ENCODE results near the gene PARPBP. TPM values are rescaled to one million over a fixed set of nuclear protein-coding genes. Genes with fewer than 3 reads are reported as not detected.
"Not testable (repeated sequence)": the region's sequence is repeated elsewhere in the genome, so short reads cannot be mapped to it uniquely, and the experiment has no call there.

Gene PARPBP
- total RNA-seq (5.2 and 6.6 TPM in 2 replicates), polyA plus RNA-seq (1.2 and 1.7 TPM in 2 replicates), polyA minus RNA-seq (0.60 and 1.2 TPM in 2 replicates)
- 3.6 TPM for total RNA-seq (2013)

DNA sequence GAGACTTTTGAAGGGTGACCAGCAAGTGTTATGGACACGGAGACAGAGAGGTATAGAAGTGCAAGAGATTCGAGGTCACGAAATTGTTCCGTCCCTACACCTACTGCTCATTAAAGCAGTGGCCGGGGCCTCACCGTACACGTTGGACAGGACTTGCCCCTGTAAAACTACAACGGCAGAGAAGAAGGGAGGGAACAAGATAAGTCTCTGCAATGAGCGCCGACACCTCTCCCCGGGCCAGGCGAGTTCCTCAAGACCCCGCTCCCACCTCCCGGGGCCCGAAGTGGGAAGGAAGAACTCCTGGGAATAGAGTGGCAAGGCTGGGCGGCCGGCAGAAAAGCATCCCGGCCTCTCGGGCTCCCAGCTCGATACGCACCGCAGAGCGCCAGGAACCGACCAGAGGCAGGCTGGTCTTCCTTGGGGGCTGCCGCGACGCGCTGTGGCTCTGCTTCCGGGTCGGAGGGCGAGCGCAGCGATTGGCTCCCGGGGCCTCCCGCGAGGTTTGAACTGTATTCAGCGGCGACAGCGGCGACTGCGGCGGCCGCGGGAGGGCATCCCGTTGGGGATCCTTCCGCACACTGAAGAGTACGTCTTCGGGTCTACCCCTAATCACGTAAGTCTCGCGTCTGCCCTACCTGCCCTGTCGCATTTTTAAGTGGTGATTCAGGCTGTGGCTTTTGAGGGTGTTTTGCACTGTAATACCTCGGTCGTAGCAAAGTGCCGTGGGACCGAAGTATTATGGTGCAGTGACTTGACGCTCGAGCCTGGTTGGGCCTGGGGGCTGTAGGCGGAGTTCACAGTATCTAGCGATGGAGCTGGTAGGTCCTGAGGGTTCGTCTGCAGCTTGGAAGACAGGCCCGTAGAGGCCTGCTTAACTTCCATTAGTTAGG is at the start of gene PARPBP, which contains the start of gene NUP37:
Gene PARPBP (plus strand): TSS at position 510 of the 890 bp plus-strand sequence. CDS start 3,706 bp downstream, outside the sequence.
Gene NUP37 (minus strand): TSS at position 441 of the 890 bp plus-strand sequence. CDS start 1,596 bp downstream, outside the sequence.
- DNase-seq (peak; percentile 92), ATAC-seq (ENCODE audit: low read depth) (peak; percentile 98)
- H3K9ac ChIP-seq (ENCODE audit: low read length) = peak within 1 kb of the TSS; percentile 70
- no peaks in the 10 kb centered on the region for H4K20me1 ChIP-seq (ENCODE audit: control insufficient read depth, insufficient read depth, low read length, poor library complexity, severe bottlenecking)
- peak within 1 kb of the TSS; percentile 91 for H3K27ac Mint-ChIP-seq
- CTCF ChIA-PET = no interaction called here
- H2AFZ ChIP-seq (ENCODE audit: insufficient read depth, low read depth, low read length, poor library complexity, severe bottlenecking) = peak within 1 kb of the TSS; percentile 94
- peaks cover 0 to 5% of the 10 kb centered on the region in 2 experiments for H3K36me3 ChIP-seq (replicated peaks in 1 of 2; ENCODE audit: control extremely low read depth in 1 of 2, control insufficient read depth in 1 of 2, extremely low read depth in 1 of 2, insufficient read depth in 2 of 2, low read length in 1 of 2)
- intact Hi-C loops (cut with micrococcal nuclease) = loop anchor here (1.0 to 5.0 kb wide), 7 partner anchors 58 to 1918 kb away; partner anchors contain the start of gene ACTR6
- H3K9me3 ChIP-seq (ENCODE audit: control extremely low read depth in 1 of 3, control insufficient read depth in 2 of 3, insufficient read depth in 1 of 3, low read length in 2 of 3) = no peaks in the 10 kb centered on the region
- peaks cover 15 to 18% of the 10 kb centered on the region in 2 donors for H3K4me1 ChIP-seq (ENCODE audit: control insufficient read depth in 2 of 2, insufficient read depth in 2 of 2, low read length in 2 of 2)
- POLR2A ChIA-PET = interaction anchor here (0.7 kb wide), 2 partner anchors 11 to 136 kb away, joined by 3 to 7 read pairs; no protein-coding TSS in a partner anchor
- H3K4me3 ChIP-seq (ENCODE audit: control extremely low read depth in 1 of 5, extremely low read depth in 1 of 5, insufficient read depth in 1 of 5, low read depth in 2 of 5, low read length in 4 of 5) = peak within 1 kb of the TSS; percentile 82 to 90 (median 84)
- peak within 1 kb of the TSS; percentile 80 to 88 for H3K27ac ChIP-seq (ENCODE audit: low read length in 2 of 2)
- peaks cover 15% of the 10 kb centered on the region for H3K79me2 ChIP-seq (ENCODE audit: control insufficient read depth, insufficient read depth, low read length)
- H3K27me3 ChIP-seq (replicated peaks in 1 of 4; ENCODE audit: control extremely low read depth in 1 of 4, control insufficient read depth in 3 of 4, insufficient read depth in 4 of 4, low read length in 3 of 4) = no peaks in the 10 kb centered on the region
- no peaks in the 10 kb centered on the region for H3K27me3 Mint-ChIP-seq
- H3K9me3 Mint-ChIP-seq (ENCODE audit: insufficient read depth) = no peaks in the 10 kb centered on the region
- under 1% methylated on average over 49 of the region's 62 CpGs for WGBS (ENCODE audit: insufficient coverage)
- H3K4me1 Mint-ChIP-seq = peaks cover 16% of the 10 kb centered on the region
- peak within 1 kb of the TSS; percentile 75 for H3K4me2 ChIP-seq (replicated peaks; ENCODE audit: low read depth, low read length, poor library complexity, severe bottlenecking)
- no peak for TF ChIP-seq EZH2 (IDR thresholded peaks at IDR 0.05; ENCODE audit: borderline replicate concordance, insufficient read depth, low read depth, low read length, poor library complexity, severe bottlenecking)
- TF ChIP-seq, protein P1, sequence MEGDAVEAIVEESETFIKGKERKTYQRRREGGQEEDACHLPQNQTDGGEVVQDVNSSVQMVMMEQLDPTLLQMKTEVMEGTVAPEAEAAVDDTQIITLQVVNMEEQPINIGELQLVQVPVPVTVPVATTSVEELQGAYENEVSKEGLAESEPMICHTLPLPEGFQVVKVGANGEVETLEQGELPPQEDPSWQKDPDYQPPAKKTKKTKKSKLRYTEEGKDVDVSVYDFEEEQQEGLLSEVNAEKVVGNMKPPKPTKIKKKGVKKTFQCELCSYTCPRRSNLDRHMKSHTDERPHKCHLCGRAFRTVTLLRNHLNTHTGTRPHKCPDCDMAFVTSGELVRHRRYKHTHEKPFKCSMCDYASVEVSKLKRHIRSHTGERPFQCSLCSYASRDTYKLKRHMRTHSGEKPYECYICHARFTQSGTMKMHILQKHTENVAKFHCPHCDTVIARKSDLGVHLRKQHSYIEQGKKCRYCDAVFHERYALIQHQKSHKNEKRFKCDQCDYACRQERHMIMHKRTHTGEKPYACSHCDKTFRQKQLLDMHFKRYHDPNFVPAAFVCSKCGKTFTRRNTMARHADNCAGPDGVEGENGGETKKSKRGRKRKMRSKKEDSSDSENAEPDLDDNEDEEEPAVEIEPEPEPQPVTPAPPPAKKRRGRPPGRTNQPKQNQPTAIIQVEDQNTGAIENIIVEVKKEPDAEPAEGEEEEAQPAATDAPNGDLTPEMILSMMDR (IDR thresholded peaks at IDR 0.05) = no peak
- peak within 1 kb of the TSS; percentile 89 for H3K4me3 Mint-ChIP-seq

DNA sequence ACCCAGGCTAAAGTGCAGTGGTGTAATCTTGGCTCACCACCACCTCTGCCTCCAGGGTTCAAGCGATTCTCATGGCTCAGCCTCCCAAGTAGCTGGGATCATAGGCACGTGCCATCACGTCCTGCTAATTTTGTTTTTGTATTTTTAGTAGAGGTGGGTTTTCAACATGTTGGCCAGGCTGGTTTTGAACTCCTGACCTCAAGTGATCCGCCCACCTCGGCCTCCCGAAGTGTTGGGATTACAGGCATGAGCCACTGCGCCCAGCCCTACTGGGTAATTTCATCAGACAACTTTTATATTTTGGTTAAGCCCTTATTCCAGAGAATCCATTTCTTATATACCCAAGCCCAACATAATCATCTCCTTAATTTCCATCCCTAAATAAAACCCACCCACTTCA is 47.9 kb upstream of the PARPBP start:
- DNase-seq; H3K27ac Mint-ChIP-seq; POLR2A ChIA-PET; CTCF ChIA-PET; H3K27me3 Mint-ChIP-seq; H3K9me3 Mint-ChIP-seq (ENCODE audit: insufficient read depth); H2AFZ ChIP-seq (ENCODE audit: insufficient read depth, low read depth, low read length, poor library complexity, severe bottlenecking); intact Hi-C loops (cut with micrococcal nuclease); H3K79me2 ChIP-seq (ENCODE audit: control insufficient read depth, insufficient read depth, low read length); H3K4me1 ChIP-seq (ENCODE audit: control insufficient read depth in 2 of 2, insufficient read depth in 2 of 2, low read length in 2 of 2); ATAC-seq (ENCODE audit: low read depth); H4K20me1 ChIP-seq (ENCODE audit: control insufficient read depth, insufficient read depth, low read length, poor library complexity, severe bottlenecking); H3K4me2 ChIP-seq (replicated peaks; ENCODE audit: low read depth, low read length, poor library complexity, severe bottlenecking); H3K4me1 Mint-ChIP-seq; H3K4me3 Mint-ChIP-seq; H3K9me3 ChIP-seq (ENCODE audit: control extremely low read depth in 1 of 3, control insufficient read depth in 2 of 3, insufficient read depth in 1 of 3, low read length in 2 of 3); H3K27me3 ChIP-seq (replicated peaks in 1 of 4; ENCODE audit: control extremely low read depth in 1 of 4, control insufficient read depth in 3 of 4, insufficient read depth in 4 of 4, low read length in 3 of 4); H3K4me3 ChIP-seq (ENCODE audit: control extremely low read depth in 1 of 5, extremely low read depth in 1 of 5, insufficient read depth in 1 of 5, low read depth in 2 of 5, low read length in 4 of 5); H3K27ac ChIP-seq (ENCODE audit: low read length in 2 of 2); H3K9ac ChIP-seq (ENCODE audit: low read length): not testable (repeated sequence)
- WGBS (ENCODE audit: insufficient coverage) = 99% methylated on average over 7 of the region's 7 CpGs
- H3K36me3 ChIP-seq (replicated peaks in 1 of 2; ENCODE audit: control extremely low read depth in 1 of 2, control insufficient read depth in 1 of 2, extremely low read depth in 1 of 2, insufficient read depth in 2 of 2, low read length in 1 of 2) = peaks cover 3 to 13% of the 10 kb centered on the region in 2 experiments

All from B cell (primary cell).